Measurements from ENCODE around the gene MGLL.

Gene MGLL

DNA sequence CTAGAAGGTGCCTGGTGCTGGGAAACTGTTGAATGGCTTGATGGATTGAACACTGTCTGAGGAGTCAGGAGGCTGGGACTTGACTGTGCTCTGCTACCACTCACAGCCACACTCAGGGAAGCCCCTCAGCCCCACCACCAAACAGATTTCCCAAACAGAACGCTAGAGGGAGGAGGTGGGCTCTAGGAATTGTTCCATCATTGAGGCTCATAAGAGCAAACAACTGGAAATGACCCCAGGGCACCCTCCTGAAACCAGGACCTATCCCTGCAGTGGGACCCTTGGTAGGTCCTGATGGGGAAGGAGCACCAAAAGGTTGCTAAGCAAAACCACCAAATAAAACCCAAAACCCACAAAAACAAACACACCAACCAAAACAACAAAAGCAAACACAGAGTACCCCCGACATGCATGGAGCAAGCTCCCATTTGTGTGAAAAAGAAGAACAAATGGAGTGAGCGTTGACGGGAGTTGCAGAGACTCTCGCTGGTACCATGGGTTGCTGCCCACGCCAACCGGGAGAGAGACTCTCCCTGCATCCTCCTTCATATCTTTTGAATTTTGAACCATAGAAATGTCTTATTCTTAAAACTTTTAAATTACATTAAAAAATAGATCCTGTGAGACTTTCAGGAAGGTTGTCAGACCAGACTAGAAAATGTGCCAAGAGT lies 103.9 kb downstream of the MGLL start:
- no peaks in the 10 kb centered on the region for H3K4me1 Mint-ChIP-seq (ENCODE audit: low read depth)
- no peaks in the 10 kb centered on the region for H3K36me3 Mint-ChIP-seq (ENCODE audit: low read depth)
- H3K4me3 Mint-ChIP-seq: no peak overlapping the region
- DNase-seq (ENCODE audit: low spot score): no peak
- H3K27me3 Mint-ChIP-seq (ENCODE audit: low read depth): peaks cover 5% of the 10 kb centered on the region
- H3K27ac Mint-ChIP-seq: no peak overlapping the region
- H3K9me3 Mint-ChIP-seq: no peaks in the 10 kb centered on the region

DNA sequence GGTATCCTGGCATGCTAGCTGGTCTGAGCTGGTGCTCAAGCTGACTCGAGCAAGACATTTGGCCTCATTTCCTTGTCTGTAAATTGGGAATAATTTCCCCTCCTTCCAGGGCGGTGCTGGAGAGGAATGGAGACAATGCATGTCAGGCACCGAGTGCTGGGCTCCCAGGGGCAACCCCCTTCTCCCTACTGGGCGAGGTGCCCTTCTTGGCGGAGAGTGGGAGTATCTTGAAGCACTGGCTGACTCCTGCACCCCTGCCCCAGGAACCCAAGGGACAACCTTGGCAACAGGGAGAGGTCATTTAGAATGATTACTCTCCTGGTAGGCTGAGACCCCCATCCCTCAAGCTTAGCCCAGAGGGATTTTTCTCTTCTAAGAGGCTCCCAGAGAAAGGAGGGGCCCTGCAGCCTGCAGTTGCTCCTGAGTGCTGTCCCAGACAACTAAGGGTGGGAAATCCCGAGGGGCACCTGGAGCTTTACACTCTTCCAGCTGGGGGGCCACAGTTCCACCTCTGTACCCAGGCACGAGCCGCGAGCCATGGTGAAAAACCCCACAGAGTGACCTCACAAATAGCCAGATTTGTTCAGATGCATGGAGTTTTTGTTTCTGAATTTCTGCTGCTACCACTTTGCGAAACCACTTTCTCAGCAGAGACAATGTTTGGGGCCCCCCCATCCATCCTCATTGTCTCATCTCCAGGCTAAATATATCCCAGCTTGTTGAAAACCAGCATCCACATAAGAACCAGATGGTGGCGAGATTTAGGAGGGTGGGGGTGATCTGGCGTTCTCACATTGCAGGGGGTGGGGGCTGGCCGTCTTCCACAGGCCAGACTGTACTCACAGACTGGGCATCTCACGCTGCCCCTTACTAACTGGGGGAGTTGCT lies 104.7 kb downstream of the MGLL start:
- no peak overlapping the region for H3K27ac Mint-ChIP-seq
- no peaks in the 10 kb centered on the region for H3K9me3 Mint-ChIP-seq
- no peaks in the 10 kb centered on the region for H3K36me3 Mint-ChIP-seq (ENCODE audit: low read depth)
- peaks cover 5% of the 10 kb centered on the region for H3K27me3 Mint-ChIP-seq (ENCODE audit: low read depth)
- no peak for DNase-seq (ENCODE audit: low spot score)
- H3K4me3 Mint-ChIP-seq: no peak overlapping the region
- no peaks in the 10 kb centered on the region for H3K4me1 Mint-ChIP-seq (ENCODE audit: low read depth)

DNA sequence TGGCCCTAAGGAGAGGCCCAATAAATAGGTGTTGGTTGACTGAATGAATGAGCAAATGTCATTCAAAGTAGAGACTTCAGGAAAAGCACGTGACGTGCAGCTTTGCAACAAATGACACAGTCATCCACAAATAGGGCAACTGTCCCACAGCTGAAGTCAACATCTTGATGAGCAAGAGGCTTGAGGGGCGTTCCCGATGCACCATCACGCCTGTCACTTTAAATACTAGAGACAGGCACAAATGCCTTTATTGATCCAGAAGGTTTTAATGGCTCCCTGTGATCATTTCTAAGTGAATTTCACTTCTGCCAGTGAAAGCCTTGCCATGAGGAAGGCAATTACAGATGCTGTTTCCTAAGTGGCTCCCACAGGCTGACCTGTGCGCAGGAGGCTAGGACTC lies 105.9 kb downstream of the MGLL start:
- no peak for DNase-seq (ENCODE audit: low spot score)
- Mint-ChIP-seq H3K9me3 (no peaks in the 10 kb centered on the region), H3K4me1 (ENCODE audit: low read depth) (no peaks in the 10 kb centered on the region), H3K27me3 (ENCODE audit: low read depth) (peaks cover 5% of the 10 kb centered on the region), H3K36me3 (ENCODE audit: low read depth) (no peaks in the 10 kb centered on the region), H3K27ac (no peak overlapping the region), H3K4me3 (no peak overlapping the region)

DNA sequence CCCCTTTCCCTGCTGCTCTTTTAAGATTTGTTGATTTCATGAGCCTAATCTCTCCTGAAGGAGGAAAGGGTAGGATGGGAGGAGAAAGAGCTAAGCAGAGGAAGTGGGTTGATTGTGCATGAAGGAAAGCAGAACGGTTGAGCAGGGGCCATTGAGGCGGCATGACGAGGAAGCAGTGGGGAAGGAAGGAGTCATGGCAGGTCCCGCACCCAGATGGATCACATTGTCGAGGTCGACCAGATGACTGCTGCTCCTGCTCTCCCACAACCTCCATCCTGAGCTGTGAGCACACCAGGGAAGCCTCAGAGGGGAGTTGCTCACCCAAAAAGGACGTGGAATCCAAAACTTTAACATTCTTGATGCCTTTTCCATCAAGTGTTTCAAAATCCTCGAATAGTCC lies 106.8 kb downstream of the MGLL start:
- Mint-ChIP-seq H3K9me3 (no peaks in the 10 kb centered on the region), H3K4me1 (ENCODE audit: low read depth) (no peaks in the 10 kb centered on the region), H3K27ac (no peak overlapping the region), H3K27me3 (ENCODE audit: low read depth) (peaks cover 5% of the 10 kb centered on the region), H3K36me3 (ENCODE audit: low read depth) (no peaks in the 10 kb centered on the region), H3K4me3 (no peak overlapping the region)
- no peak for DNase-seq (ENCODE audit: low spot score)

DNA sequence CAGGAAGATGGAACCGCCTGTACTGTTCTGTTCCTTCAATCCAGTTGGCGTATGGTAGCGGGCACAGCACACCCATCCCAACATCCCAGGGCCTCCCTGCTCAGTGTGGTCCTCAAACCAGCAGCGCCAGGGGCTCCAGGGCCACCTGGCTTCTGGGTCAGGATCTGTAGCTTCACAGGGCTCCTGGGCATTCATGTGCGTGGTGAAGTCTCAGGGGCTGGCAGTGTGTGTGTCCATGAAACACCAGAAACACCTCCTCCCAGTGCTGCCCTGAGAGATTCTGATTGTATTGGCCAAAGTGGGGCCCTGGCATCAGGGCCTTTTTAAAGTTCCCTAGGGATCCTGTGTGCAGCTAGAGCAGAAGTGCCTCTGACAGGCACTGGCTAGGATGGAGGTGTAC lies 107.4 kb downstream of the MGLL start:
- DNase-seq (ENCODE audit: low spot score): no peak
- H3K36me3 Mint-ChIP-seq (ENCODE audit: low read depth): no peaks in the 10 kb centered on the region
- H3K27ac Mint-ChIP-seq: no peak overlapping the region
- H3K9me3 Mint-ChIP-seq: no peaks in the 10 kb centered on the region
- H3K4me3 Mint-ChIP-seq: no peak overlapping the region
- H3K4me1 Mint-ChIP-seq (ENCODE audit: low read depth): no peaks in the 10 kb centered on the region
- H3K27me3 Mint-ChIP-seq (ENCODE audit: low read depth): peaks cover 5% of the 10 kb centered on the region

DNA sequence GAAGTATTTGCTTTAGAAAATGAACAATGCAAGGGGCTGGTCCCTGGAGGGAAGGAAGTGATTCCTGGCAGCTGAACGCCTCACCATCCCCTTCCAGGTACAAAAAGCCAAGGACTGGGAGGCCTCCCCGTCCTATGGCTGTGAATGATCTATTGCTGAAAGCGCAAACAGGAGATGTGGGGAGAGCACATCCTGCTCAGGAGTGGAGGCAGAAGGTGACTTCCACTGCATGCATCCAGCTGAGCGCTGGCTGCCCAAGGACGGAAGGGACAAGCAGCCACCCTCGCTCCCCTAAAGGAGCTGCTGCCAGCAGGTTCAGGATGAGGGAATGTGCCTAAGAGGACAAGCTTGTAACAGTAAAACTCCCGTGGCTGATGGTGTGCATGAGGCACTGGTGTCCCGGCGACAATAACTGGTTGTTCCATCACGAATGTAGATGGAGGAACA lies 108.2 kb downstream of the MGLL start:
- no peaks in the 10 kb centered on the region for H3K36me3 Mint-ChIP-seq (ENCODE audit: low read depth)
- H3K27ac Mint-ChIP-seq: no peak overlapping the region
- peaks cover 5% of the 10 kb centered on the region for H3K27me3 Mint-ChIP-seq (ENCODE audit: low read depth)
- DNase-seq (ENCODE audit: low spot score): no peak
- no peak overlapping the region for H3K4me3 Mint-ChIP-seq
- no peaks in the 10 kb centered on the region for H3K4me1 Mint-ChIP-seq (ENCODE audit: low read depth)
- no peaks in the 10 kb centered on the region for H3K9me3 Mint-ChIP-seq

DNA sequence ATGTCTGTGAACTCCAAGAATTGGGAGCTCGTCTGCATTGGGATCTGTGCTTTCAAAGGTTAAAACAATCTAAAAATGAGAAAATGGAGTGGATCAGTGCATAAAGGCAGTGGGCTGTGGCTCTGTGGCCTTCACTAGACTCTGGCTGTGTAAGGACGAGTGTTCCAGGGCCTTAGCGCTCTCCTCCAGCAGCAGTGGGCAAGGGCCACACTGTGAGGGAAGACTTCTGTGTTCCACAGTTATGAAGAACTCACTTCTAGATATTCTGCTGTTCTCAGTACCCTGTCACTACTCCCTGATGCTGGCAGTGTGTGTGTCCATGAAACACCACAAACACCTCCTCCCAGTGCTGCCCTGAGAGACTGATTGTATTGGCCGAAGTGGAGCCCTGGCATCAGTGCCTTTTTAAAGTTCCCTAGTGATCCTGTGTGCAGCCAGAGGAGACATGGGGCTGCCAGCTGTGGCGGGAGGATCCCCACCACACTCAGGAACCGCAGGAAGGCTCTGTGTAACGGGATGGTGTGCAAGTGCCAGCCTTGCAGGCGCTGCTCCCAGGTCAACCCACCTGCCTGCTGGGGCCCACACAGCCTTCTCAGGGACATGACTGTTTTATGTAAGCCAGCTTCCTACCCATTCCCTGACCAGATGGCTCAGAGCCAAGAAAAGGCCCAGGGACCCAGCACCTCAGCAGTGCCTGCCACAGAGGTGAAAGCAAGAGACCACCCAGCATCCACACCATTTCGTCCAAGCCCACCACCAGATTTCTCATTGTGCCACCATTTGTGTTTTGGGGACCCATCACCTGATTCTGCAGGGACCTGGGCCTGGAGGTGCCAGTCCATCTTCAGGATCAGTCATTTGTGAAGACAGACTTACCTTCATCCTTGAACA lies 109.2 kb downstream of the MGLL start:
- Mint-ChIP-seq H3K27me3 (ENCODE audit: low read depth) (peaks cover 5% of the 10 kb centered on the region), H3K36me3 (ENCODE audit: low read depth) (no peaks in the 10 kb centered on the region), H3K4me1 (ENCODE audit: low read depth) (no peaks in the 10 kb centered on the region), H3K9me3 (no peaks in the 10 kb centered on the region), H3K4me3 (no peak overlapping the region), H3K27ac (no peak overlapping the region)
- no peak for DNase-seq (ENCODE audit: low spot score)

DNA sequence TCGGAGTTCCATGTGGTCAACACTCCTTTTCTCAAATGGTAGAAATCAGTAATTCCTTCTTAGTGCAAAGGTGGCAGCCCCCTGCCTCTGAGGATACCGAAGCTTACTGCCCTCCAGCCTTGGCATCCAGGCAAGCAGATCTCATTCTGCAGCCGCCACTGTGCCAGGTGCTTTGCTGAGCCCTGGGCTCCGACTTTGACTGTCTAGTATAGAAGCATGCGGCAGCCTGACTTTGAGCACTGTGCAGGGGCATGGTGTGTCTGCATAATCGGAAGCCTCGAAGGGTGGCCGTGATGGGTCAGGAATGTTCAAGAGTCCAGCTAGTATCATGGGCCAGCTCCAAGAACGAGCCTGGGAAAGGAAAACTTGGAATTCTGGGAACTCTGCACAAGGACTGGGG lies 109.9 kb downstream of the MGLL start:
- Mint-ChIP-seq H3K4me3 (no peak overlapping the region), H3K27ac (no peak overlapping the region), H3K4me1 (ENCODE audit: low read depth) (no peaks in the 10 kb centered on the region), H3K36me3 (ENCODE audit: low read depth) (no peaks in the 10 kb centered on the region), H3K9me3 (no peaks in the 10 kb centered on the region), H3K27me3 (ENCODE audit: low read depth) (peaks cover 5% of the 10 kb centered on the region)
- no peak for DNase-seq (ENCODE audit: low spot score)

DNA sequence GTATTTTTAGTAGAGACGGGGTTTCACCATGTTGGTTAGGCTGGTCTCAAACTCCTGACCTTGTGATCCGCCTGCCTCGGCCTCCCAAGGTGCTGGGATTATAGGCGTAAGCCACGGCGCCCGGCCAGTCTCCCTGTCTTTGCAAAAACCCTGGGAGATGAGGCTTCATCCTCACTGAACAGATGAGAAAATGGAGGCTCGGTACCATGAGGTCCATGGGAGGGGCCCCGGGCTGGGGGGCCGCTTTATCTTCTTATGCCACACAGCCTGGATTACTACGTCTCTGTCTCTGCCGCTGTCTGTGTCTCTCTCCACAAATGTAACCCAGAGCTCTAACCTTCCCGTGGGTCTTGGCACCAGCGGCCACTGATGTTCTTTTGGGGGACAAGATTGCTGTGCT lies 110.4 kb downstream of the MGLL start:
- Mint-ChIP-seq H3K4me3 (no peak overlapping the region), H3K36me3 (ENCODE audit: low read depth) (no peaks in the 10 kb centered on the region), H3K27ac (no peak overlapping the region), H3K9me3 (no peaks in the 10 kb centered on the region), H3K27me3 (ENCODE audit: low read depth) (peaks cover 5% of the 10 kb centered on the region), H3K4me1 (ENCODE audit: low read depth) (no peaks in the 10 kb centered on the region)
- DNase-seq (ENCODE audit: low spot score): no peak

DNA sequence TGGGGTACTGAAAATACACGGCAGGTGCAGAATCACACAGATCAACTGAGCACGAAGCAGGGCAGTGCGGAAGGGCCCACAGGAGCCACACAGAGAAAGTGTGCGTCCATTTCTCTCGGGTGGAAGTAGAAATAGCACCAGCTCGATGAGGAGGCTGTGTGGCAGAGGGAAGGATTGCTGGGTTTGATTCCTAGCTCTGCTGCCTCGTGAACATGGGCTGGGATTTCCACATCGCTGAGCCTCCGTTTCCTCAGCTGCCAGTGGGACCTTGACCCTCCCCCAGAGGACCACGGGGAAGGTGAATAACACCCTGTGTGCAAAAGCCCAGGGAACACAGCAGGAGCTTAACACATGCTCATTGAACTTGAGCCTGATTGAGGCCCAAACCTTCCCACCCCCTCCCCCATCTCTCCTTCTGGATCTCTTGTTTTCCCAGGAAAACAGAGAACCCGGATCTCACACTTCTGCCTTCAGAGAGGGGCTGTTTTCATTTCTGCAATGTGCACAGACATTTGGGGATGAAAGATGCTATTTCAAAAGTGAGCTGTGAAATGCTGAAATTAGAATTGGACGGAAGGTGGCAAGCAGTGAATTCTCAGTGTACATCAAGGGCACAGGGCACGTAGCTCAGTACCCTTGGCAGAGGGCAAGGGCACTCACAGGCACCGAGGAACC lies 111.2 kb downstream of the MGLL start:
- Mint-ChIP-seq H3K27ac (no peak overlapping the region), H3K36me3 (ENCODE audit: low read depth) (no peaks in the 10 kb centered on the region), H3K27me3 (ENCODE audit: low read depth) (peaks cover 5% of the 10 kb centered on the region), H3K4me1 (ENCODE audit: low read depth) (no peaks in the 10 kb centered on the region), H3K9me3 (no peaks in the 10 kb centered on the region), H3K4me3 (no peak overlapping the region)
- DNase-seq (ENCODE audit: low spot score): no peak

DNA sequence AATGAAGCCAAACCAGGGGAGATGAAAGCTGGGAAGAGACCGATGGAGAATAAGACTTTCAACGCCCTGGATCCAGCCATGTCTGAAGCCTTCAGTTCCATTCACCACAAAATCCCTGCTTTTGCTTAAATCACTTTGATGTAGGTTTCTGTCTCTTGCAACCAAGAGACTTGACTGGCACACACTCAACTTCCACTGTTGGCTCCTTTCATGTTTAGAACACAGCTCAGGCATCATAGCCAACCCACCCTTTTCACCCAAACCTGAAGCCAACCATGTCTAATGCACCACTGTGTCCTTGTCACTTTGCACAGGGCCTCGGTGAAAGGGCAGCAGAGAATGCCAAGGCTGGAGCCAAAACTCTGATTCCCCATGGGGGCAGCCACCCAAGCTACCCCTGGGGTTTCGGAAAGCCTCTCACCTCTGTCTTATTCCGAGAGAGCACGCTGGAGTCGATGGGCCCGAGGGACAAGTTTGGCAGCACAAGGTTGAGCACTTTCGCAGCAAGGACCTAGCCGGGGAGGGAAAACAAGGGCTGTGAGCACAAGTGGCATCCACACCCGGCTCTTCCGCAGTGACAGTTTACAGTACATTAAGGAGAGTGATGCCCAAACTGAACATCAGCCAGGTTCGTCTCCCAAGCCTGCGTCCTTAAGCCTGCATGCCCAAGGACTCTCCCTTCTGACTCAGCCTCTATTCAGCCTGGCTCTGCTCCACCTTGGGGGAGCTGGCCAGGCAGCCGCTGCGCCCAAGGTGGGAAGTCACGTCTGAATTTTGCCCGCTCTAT lies 112.0 kb downstream of the MGLL start:
- Mint-ChIP-seq H3K27me3 (ENCODE audit: low read depth) (peaks cover 4% of the 10 kb centered on the region), H3K9me3 (no peaks in the 10 kb centered on the region), H3K4me1 (ENCODE audit: low read depth) (no peaks in the 10 kb centered on the region), H3K27ac (no peak overlapping the region), H3K36me3 (ENCODE audit: low read depth) (no peaks in the 10 kb centered on the region), H3K4me3 (no peak overlapping the region)
- no peak for DNase-seq (ENCODE audit: low spot score)

DNA sequence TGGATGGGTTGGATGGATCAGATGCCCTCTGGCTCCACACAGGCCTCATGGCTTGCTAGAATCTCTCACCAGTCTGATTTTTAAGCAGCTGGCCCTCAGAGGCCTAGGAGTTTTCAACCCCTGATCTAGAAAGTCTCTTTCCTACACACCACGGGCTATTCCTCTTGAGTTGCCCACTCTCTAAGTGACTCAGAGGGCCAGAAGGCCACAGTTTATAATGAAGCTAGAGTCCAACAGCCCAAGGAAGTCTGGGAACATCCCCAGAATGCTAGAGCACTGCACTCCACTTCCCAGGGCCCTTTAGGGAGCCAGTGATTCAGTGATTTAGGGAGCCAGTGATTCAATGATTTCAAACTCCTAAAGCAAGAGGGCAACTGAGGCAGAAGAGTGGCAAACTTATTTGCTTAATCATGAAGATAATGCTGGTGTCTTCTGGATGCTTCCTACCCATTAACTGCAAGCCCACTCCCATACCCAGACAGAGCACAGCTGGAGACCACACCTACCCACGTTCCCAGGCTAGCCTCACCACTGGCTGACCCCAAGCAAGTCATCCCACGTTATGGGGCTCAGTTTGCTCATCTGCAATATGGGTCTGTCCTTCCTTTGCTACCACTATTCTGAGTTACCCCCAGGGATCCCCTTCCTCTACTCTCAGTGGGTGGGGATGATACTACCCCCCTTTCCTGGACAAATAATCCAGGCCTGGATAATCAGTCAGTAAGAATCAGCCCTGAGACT lies 112.8 kb downstream of the MGLL start:
- no peaks in the 10 kb centered on the region for H3K9me3 Mint-ChIP-seq
- DNase-seq (ENCODE audit: low spot score): no peak
- peaks cover 2% of the 10 kb centered on the region for H3K4me1 Mint-ChIP-seq (ENCODE audit: low read depth)
- H3K36me3 Mint-ChIP-seq (ENCODE audit: low read depth): no peaks in the 10 kb centered on the region
- no peaks in the 10 kb centered on the region for H3K27me3 Mint-ChIP-seq (ENCODE audit: low read depth)
- no peak overlapping the region for H3K4me3 Mint-ChIP-seq
- no peak overlapping the region for H3K27ac Mint-ChIP-seq

All from T-helper 2 cell treated with Interferon-gamma antibody and Interleukin-4, amounts not matched to agents 5 μg/mL and 100 μg/mL, for 36 hours (primary cell).